PC-3 (cell line): Measurements from ENCODE around the gene GULP1. TPM values are rescaled to one million over a fixed set of nuclear protein-coding genes. Genes with fewer than 3 reads are reported as not detected.
A peak's percentile ranks its signal among the peaks of the same experiment; 100 is the strongest.

Experiments used
- ATAC-seq: fragments of 200-7000 bp; cut with Tn5 transposase; 2 replicates; pipeline ENCODE4 v1.9.1; 2020; ENCODE audit warnings: mild to moderate bottlenecking, moderate library complexity
- BruUV-seq: library from RNA; stranded (reverse); fragments of 400-500 nt; replicated peaks from 2 replicates; lab custom pipeline; 2021; lab: Mats Ljungman, UMichigan
- CTCF ChIA-PET: fragments of 300-600 bp; sonication (Branson Sonifier 250); formaldehyde crosslinking; loops from one replicate; lab custom pipeline; 2022; ENCODE audit warnings: antibody characterized with exemption; lab: Charles Lee
- POLR2A ChIA-PET: fragments of 300-600 bp; sonication (Branson Sonifier 250); formaldehyde crosslinking; loops from one replicate; lab custom pipeline; 2022; ENCODE audit warnings: antibody characterized with exemption; ENCODE audit not compliant: unreplicated experiment; lab: Charles Lee
- DNase-seq: peaks from one replicate; pipeline ENCODE4 v3.0.0-alpha.2; 2015
- H2AFZ ChIP-seq: fragments of 300-600 bp; sonication (generic); 2 replicates; pipeline ENCODE4 v1.6.0; 2016; ENCODE audit warnings: antibody characterized with exemption, low read length
- H3F3A ChIP-seq: fragments of 300-600 bp; sonication (generic); one replicate; pipeline ENCODE4 v1.6.0; 2017; ENCODE audit warnings: antibody characterized with exemption, low read length, control low read depth, mild to moderate bottlenecking; ENCODE audit not compliant: unreplicated experiment
- H3K27ac ChIP-seq: fragments of 300-600 bp; sonication (generic); 2 replicates; pipeline ENCODE4 v1.5.1; 2016; ENCODE audit warnings: mild to moderate bottlenecking, low read length
- H3K27me3 ChIP-seq: fragments of 300-600 bp; sonication (generic); 2 replicates; pipeline ENCODE4 v1.6.1; 2016; ENCODE audit warnings: low read length, mixed read lengths
- H3K36me3 ChIP-seq: fragments of 300-600 bp; sonication (generic); 2 replicates; pipeline ENCODE4 v1.6.1; 2016; ENCODE audit warnings: low read depth, mixed run types, low read length, mixed read lengths
- H3K4me1 ChIP-seq: fragments of 300-600 bp; sonication (generic); 2 replicates; pipeline ENCODE4 v1.5.1; 2016; ENCODE audit warnings: low read length; ENCODE audit not compliant: insufficient read depth
- H3K4me2 ChIP-seq: fragments of 300-600 bp; sonication (generic); 2 replicates; pipeline ENCODE4 v1.6.0; 2016; ENCODE audit warnings: low read length
- H3K4me3 ChIP-seq: fragments of 300-600 bp; sonication (generic); 2 replicates; pipeline ENCODE4 v1.5.1; 2016; ENCODE audit warnings: mild to moderate bottlenecking, low read length, mixed read lengths
- H3K79me2 ChIP-seq: fragments of 300-600 bp; sonication (generic); 2 replicates; pipeline ENCODE4 v1.6.1; 2017; ENCODE audit warnings: low read length, mixed read lengths
- H3K9ac ChIP-seq: fragments of 300-600 bp; sonication (generic); 2 replicates; pipeline ENCODE4 v1.6.0; 2016; ENCODE audit warnings: mild to moderate bottlenecking, low read length
- H3K9me2 ChIP-seq: fragments of 300-600 bp; sonication (generic); replicated peaks from 2 replicates; pipeline ENCODE4 v1.6.1; 2016; ENCODE audit warnings: mixed run types, low read length, mixed read lengths
- H3K9me3 ChIP-seq: fragments of 300-600 bp; sonication (generic); 2 replicates; pipeline ENCODE4 v1.6.1; 2016; ENCODE audit warnings: low read length, mixed read lengths
- H4K20me1 ChIP-seq: fragments of 300-600 bp; sonication (generic); 2 replicates; pipeline ENCODE4 v1.6.1; 2016; ENCODE audit warnings: low read length, mixed read lengths
- CTCF ChIP-seq: fragments of 300-600 bp; sonication (generic); conservative IDR thresholded peaks from 2 replicates; pipeline ENCODE4 v1.5.1; 2017; ENCODE audit warnings: antibody characterized with exemption, low read depth, mild to moderate bottlenecking, low read length
- EZH2 ChIP-seq: fragments of 300-600 bp; sonication (generic); IDR thresholded peaks from one replicate; pipeline ENCODE4 v1.6.1; 2017; ENCODE audit warnings: antibody characterized with exemption, mild to moderate bottlenecking, low read length; ENCODE audit not compliant: unreplicated experiment
- EZH2phosphoT487 ChIP-seq: fragments of 300-600 bp; sonication (generic); IDR thresholded peaks from 2 replicates; pipeline ENCODE4 v1.6.1; 2018; ENCODE audit warnings: mild to moderate bottlenecking, antibody characterized with exemption, low read length, borderline replicate concordance
- intact Hi-C: fragments of 100-400 bp; cut with micrococcal nuclease; formaldehyde crosslinking; loops from 2 replicates; pipeline ENCODE4 v1.9.0; 2023
- total RNA-seq: library from RNA; depleted of rRNA; stranded (reverse); fragments of >200 nt; gene quantifications from 2 replicates; pipeline ENCODE4 v1.2.3, GENCODE V29; 2014

The GULP1 gene
- total RNA-seq, 1 experiment from 2014 or later, result 25.5 TPM

- Histone ChIP-seq H3F3A (no peaks in the 10 kb centered on the region), H3K9me2 (0 out of 2 replicates have a peak, but pooled peaks cover 3% of the 10 kb centered on the region), H3K79me2 (no peaks in the 10 kb centered on the region), H3K9ac (no peak overlapping the region), H3K4me1 (no peaks in the 10 kb centered on the region), H3K27ac (no peak overlapping the region), H3K4me2 (no peak overlapping the region), H3K4me3 (no peak overlapping the region), H3K9me3 (no peaks in the 10 kb centered on the region), H4K20me1 (no peaks in the 10 kb centered on the region), H3K36me3 (no peaks in the 10 kb centered on the region), H3K27me3 (no peaks in the 10 kb centered on the region), H2AFZ (no peak overlapping the region)
- DNase-seq (no peak), ATAC-seq (no peak)
- no TSS peak for BruUV-seq
- TF ChIP-seq EZH2phosphoT487 (no peak), CTCF (no peak)
- POLR2A ChIA-PET, result no interaction called here
- intact Hi-C loops, result no loop called here
- CTCF ChIA-PET, result no interaction called here
Measured at GRCh38 chr2:188571543-188572303, 280.0 kb downstream of the GULP1 start.

- H3K36me3 ChIP-seq, result no peaks in the 10 kb centered on the region
- H3K9me2 ChIP-seq, result 0 out of 2 replicates have a peak, but pooled peaks cover 3% of the 10 kb centered on the region
- no peaks in the 10 kb centered on the region for H3K79me2 ChIP-seq
- H4K20me1 ChIP-seq, result no peaks in the 10 kb centered on the region
- POLR2A ChIA-PET, result no interaction called here
- H3K4me2 ChIP-seq, result no peak overlapping the region
- H3K27ac ChIP-seq, result no peak overlapping the region
- no peak overlapping the region for H2AFZ ChIP-seq
- BruUV-seq, result no TSS peak
- H3K9ac ChIP-seq, result no peak overlapping the region
- DNase-seq (no peak), ATAC-seq (no peak)
- no peak overlapping the region for H3K4me3 ChIP-seq
- intact Hi-C loops, result no loop called here
- H3K27me3 ChIP-seq, result no peaks in the 10 kb centered on the region
- no peaks in the 10 kb centered on the region for H3F3A ChIP-seq
- no peaks in the 10 kb centered on the region for H3K9me3 ChIP-seq
- no peaks in the 10 kb centered on the region for H3K4me1 ChIP-seq
- no peak for TF ChIP-seq EZH2
- TF ChIP-seq CTCF, result no peak
- no peak for TF ChIP-seq EZH2phosphoT487
- CTCF ChIA-PET, result no interaction called here
Measured at GRCh38 chr2:188572592-188572991, 280.9 kb downstream of the GULP1 start.

GRCh38 chr2:188573453-188573852 is 281.8 kb downstream of the GULP1 start:
- BruUV-seq, result no TSS peak
- Histone ChIP-seq H3K36me3 (no peaks in the 10 kb centered on the region), H3K27me3 (no peaks in the 10 kb centered on the region), H3K4me1 (no peaks in the 10 kb centered on the region), H3K4me2 (no peak overlapping the region), H3K9ac (no peak overlapping the region), H3F3A (no peaks in the 10 kb centered on the region), H3K4me3 (no peak overlapping the region), H3K27ac (no peak overlapping the region), H3K9me2 (0 out of 2 replicates have a peak, but pooled peaks cover 3% of the 10 kb centered on the region), H2AFZ (no peak overlapping the region), H4K20me1 (no peaks in the 10 kb centered on the region), H3K79me2 (no peaks in the 10 kb centered on the region), H3K9me3 (no peaks in the 10 kb centered on the region)
- TF ChIP-seq CTCF, result no peak
- no peak for TF ChIP-seq EZH2
- TF ChIP-seq EZH2phosphoT487, result no peak
- intact Hi-C loops, result no loop called here
- POLR2A ChIA-PET, result interaction anchor here (0.6 kb wide), 1 partner anchor 74 kb away, joined by 8 read pairs; no protein-coding TSS in a partner anchor
- no peak for DNase-seq
- CTCF ChIA-PET, result no interaction called here
- ATAC-seq, result peak; percentile 94
